ENCODE results near the gene BPIFB4. TPM values are rescaled to one million over a fixed set of nuclear protein-coding genes. Genes with fewer than 3 reads are reported as not detected.

BPIFB4 gene
- total and polyA plus RNA-seq, 2 donors (not counting 1 experiment from before 2014, with no cell fraction given), result not detected

DNA sequence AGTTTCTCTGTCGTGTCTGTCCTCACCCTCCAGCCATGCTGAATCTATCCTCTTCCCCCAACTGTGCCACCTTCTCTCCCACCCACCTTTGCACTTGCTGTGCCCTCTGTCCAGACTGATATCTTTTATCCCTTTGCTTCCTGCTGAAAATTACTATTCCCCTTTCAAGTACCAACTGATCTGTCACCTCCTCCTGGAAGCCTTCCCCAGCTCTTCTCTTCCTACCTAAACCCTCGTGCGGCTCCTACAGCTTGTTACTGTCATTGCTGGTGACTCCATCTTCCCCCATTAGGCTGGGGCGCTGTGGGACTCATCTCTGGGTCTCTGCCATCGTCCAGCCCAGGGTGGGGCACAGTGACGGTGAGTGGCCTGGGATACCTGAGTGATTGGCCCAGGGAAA, 46.9 kb upstream of the BPIFB4 start:
- ATAC-seq (ENCODE audit: low read depth) (no peak), DNase-seq (no peak)
- Mint-ChIP-seq H3K4me3 (no peak overlapping the region), H3K27ac (no peak overlapping the region), H3K4me1 (no peaks in the 10 kb centered on the region), H3K27me3 (peaks cover 9% of the 10 kb centered on the region), H3K9me3 (ENCODE audit: insufficient read depth) (peaks cover 4% of the 10 kb centered on the region)
- H3K27ac ChIP-seq (ENCODE audit: low read length in 2 of 2), result no peak overlapping the region
- 93% methylated on average over 4 of the region's 6 CpGs for WGBS (ENCODE audit: insufficient coverage)
- no peak overlapping the region for H3K4me3 ChIP-seq (ENCODE audit: control extremely low read depth in 1 of 5, extremely low read depth in 1 of 5, insufficient read depth in 1 of 5, low read depth in 2 of 5, low read length in 4 of 5)
- no peaks in the 10 kb centered on the region for H3K79me2 ChIP-seq (ENCODE audit: control insufficient read depth, insufficient read depth, low read length)
- H3K9me3 ChIP-seq (ENCODE audit: control extremely low read depth in 1 of 3, control insufficient read depth in 2 of 3, insufficient read depth in 1 of 3, low read length in 2 of 3), result peaks cover 0 to 8% (median 4%) of the 10 kb centered on the region in 3 donors
- ChIA-PET POLR2A (no interaction called here), CTCF (no interaction called here)
- no peaks in the 10 kb centered on the region for H3K36me3 ChIP-seq (replicated peaks in 1 of 2; ENCODE audit: control extremely low read depth in 1 of 2, control insufficient read depth in 1 of 2, extremely low read depth in 1 of 2, insufficient read depth in 2 of 2, low read length in 1 of 2)
- TF ChIP-seq EZH2 (IDR thresholded peaks at IDR 0.05; ENCODE audit: borderline replicate concordance, insufficient read depth, low read depth, low read length, poor library complexity, severe bottlenecking), result no peak
- TF ChIP-seq, protein P1, sequence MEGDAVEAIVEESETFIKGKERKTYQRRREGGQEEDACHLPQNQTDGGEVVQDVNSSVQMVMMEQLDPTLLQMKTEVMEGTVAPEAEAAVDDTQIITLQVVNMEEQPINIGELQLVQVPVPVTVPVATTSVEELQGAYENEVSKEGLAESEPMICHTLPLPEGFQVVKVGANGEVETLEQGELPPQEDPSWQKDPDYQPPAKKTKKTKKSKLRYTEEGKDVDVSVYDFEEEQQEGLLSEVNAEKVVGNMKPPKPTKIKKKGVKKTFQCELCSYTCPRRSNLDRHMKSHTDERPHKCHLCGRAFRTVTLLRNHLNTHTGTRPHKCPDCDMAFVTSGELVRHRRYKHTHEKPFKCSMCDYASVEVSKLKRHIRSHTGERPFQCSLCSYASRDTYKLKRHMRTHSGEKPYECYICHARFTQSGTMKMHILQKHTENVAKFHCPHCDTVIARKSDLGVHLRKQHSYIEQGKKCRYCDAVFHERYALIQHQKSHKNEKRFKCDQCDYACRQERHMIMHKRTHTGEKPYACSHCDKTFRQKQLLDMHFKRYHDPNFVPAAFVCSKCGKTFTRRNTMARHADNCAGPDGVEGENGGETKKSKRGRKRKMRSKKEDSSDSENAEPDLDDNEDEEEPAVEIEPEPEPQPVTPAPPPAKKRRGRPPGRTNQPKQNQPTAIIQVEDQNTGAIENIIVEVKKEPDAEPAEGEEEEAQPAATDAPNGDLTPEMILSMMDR (IDR thresholded peaks at IDR 0.05), result no peak
- peaks cover 0 to 7% (median 0%) of the 10 kb centered on the region in 4 experiments for H3K27me3 ChIP-seq (replicated peaks in 1 of 4; ENCODE audit: control extremely low read depth in 1 of 4, control insufficient read depth in 3 of 4, insufficient read depth in 4 of 4, low read length in 3 of 4)
- H3K4me1 ChIP-seq (ENCODE audit: control insufficient read depth in 2 of 2, insufficient read depth in 2 of 2, low read length in 2 of 2), result no peaks in the 10 kb centered on the region
- H4K20me1 ChIP-seq (ENCODE audit: control insufficient read depth, insufficient read depth, low read length, poor library complexity, severe bottlenecking), result no peaks in the 10 kb centered on the region
- H2AFZ ChIP-seq (ENCODE audit: insufficient read depth, low read depth, low read length, poor library complexity, severe bottlenecking), result no peak overlapping the region
- no peak overlapping the region for H3K4me2 ChIP-seq (replicated peaks; ENCODE audit: low read depth, low read length, poor library complexity, severe bottlenecking)
- no peak overlapping the region for H3K9ac ChIP-seq (ENCODE audit: low read length)
- intact Hi-C loops (cut with micrococcal nuclease), result no loop called here

DNA sequence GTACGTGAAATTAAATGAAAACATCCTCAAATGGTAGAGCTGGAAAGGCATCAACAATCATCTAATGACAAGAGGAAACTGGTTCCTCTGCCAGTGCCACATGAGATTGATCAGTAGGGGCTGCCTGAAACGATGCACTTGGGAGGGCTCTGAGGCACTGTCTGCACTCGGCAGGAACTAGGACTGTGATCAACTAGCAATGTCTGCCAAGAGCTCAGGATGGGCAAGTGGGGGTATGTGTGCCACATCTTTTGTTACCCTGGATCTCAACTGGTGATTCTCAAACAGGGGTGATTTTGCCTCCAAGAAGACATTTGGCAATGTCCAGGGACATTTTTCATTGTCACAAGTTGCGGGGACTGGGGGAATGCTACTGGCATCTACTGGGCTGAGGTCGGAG, 46.1 kb upstream of the BPIFB4 start:
- Histone ChIP-seq H3K27ac (ENCODE audit: low read length in 2 of 2) (no peak overlapping the region), H3K9ac (ENCODE audit: low read length) (no peak overlapping the region), H3K4me1 (ENCODE audit: control insufficient read depth in 2 of 2, insufficient read depth in 2 of 2, low read length in 2 of 2) (no peaks in the 10 kb centered on the region), H4K20me1 (ENCODE audit: control insufficient read depth, insufficient read depth, low read length, poor library complexity, severe bottlenecking) (no peaks in the 10 kb centered on the region), H3K4me2 (replicated peaks; ENCODE audit: low read depth, low read length, poor library complexity, severe bottlenecking) (no peak overlapping the region), H2AFZ (ENCODE audit: insufficient read depth, low read depth, low read length, poor library complexity, severe bottlenecking) (no peak overlapping the region), H3K4me3 (ENCODE audit: control extremely low read depth in 1 of 5, extremely low read depth in 1 of 5, insufficient read depth in 1 of 5, low read depth in 2 of 5, low read length in 4 of 5) (no peak overlapping the region), H3K36me3 (replicated peaks in 1 of 2; ENCODE audit: control extremely low read depth in 1 of 2, control insufficient read depth in 1 of 2, extremely low read depth in 1 of 2, insufficient read depth in 2 of 2, low read length in 1 of 2) (no peaks in the 10 kb centered on the region), H3K9me3 (ENCODE audit: control extremely low read depth in 1 of 3, control insufficient read depth in 2 of 3, insufficient read depth in 1 of 3, low read length in 2 of 3) (peaks cover 0 to 8% (median 4%) of the 10 kb centered on the region in 3 donors), H3K27me3 (replicated peaks in 1 of 4; ENCODE audit: control extremely low read depth in 1 of 4, control insufficient read depth in 3 of 4, insufficient read depth in 4 of 4, low read length in 3 of 4) (peaks cover 0 to 7% (median 0%) of the 10 kb centered on the region in 4 experiments), H3K79me2 (ENCODE audit: control insufficient read depth, insufficient read depth, low read length) (no peaks in the 10 kb centered on the region)
- peaks cover 4% of the 10 kb centered on the region for H3K9me3 Mint-ChIP-seq (ENCODE audit: insufficient read depth)
- peaks cover 16% of the 10 kb centered on the region for H3K27me3 Mint-ChIP-seq
- ChIA-PET CTCF (no interaction called here), POLR2A (no interaction called here)
- WGBS (ENCODE audit: insufficient coverage), result 73% methylated on average over 3 of the region's 5 CpGs
- H3K4me1 Mint-ChIP-seq, result no peaks in the 10 kb centered on the region
- ATAC-seq (ENCODE audit: low read depth), result no peak
- H3K27ac Mint-ChIP-seq, result no peak overlapping the region
- intact Hi-C loops (cut with micrococcal nuclease), result no loop called here
- TF ChIP-seq EZH2 (IDR thresholded peaks at IDR 0.05; ENCODE audit: borderline replicate concordance, insufficient read depth, low read depth, low read length, poor library complexity, severe bottlenecking), result no peak
- TF ChIP-seq, protein P1 (IDR thresholded peaks at IDR 0.05), result no peak
- no peak for DNase-seq
- H3K4me3 Mint-ChIP-seq, result no peak overlapping the region
